Superior temporal gyrus (tissue), 1 donor: ENCODE data around the gene NAT16.
A peak's percentile ranks its signal among the peaks of the same experiment; 100 is the strongest.
"Not testable (repeated sequence)": the region's sequence is repeated elsewhere in the genome, so short reads cannot be mapped to it uniquely, and the experiment has no call there.

Experiments
- DNase-seq: peaks from one replicate; pipeline ENCODE4 v3.0.0-alpha.2; 2016; ENCODE audit errors: extremely low spot score

The NAT16 gene

GRCh38 chr7:101180130-101180755 lies at the start of gene NAT16:
TSS of gene NAT16 (minus strand) at chr7:101180293. CDS start at chr7:101174807, 5,486 bp downstream.
- DNase-seq: no peak

GRCh38 chr7:101226721-101227120 lies 46.6 kb upstream of the NAT16 start:
- DNase-seq: peak; percentile 59

- no peak for DNase-seq
Observed at GRCh38 chr7:101225650-101226049, 45.6 kb upstream of the NAT16 start.

GRCh38 chr7:101223528-101223927 lies 43.4 kb upstream of the NAT16 start:
- no peak for DNase-seq

GRCh38 chr7:101222275-101222830 lies 42.3 kb upstream of the NAT16 start:
- no peak for DNase-seq

GRCh38 chr7:101220295-101220694 lies 40.2 kb upstream of the NAT16 start:
- no peak for DNase-seq

- DNase-seq: no peak
Observed at GRCh38 chr7:101218236-101219125, 38.4 kb upstream of the NAT16 start.

GRCh38 chr7:101217388-101218235 lies 37.5 kb upstream of the NAT16 start, which contains the start of the genes PLOD3 and ZNHIT1:
TSS of gene PLOD3 (minus strand) at chr7:101217581. CDS start at chr7:101217274, 307 bp downstream.
TSS of gene ZNHIT1 (plus strand) at chr7:101218165. CDS start at chr7:101218196, 31 bp downstream.
- DNase-seq: peak; percentile 100

GRCh38 chr7:101216860-101217387 lies 36.8 kb upstream of the NAT16 start:
- peak; percentile 15 for DNase-seq

GRCh38 chr7:101216001-101216859 lies 36.1 kb upstream of the NAT16 start:
- DNase-seq: no peak

- DNase-seq: no peak
Observed at GRCh38 chr7:101212014-101212413, 31.9 kb upstream of the NAT16 start.

- no peak for DNase-seq
Observed at GRCh38 chr7:101211501-101211900, 31.4 kb upstream of the NAT16 start.

- DNase-seq: no peak
Observed at GRCh38 chr7:101210143-101210542, 30.1 kb upstream of the NAT16 start.

- DNase-seq: no peak
Observed at GRCh38 chr7:101208794-101209193, 28.7 kb upstream of the NAT16 start.

- no peak for DNase-seq
Observed at GRCh38 chr7:101207459-101207858, 27.4 kb upstream of the NAT16 start.

GRCh38 chr7:101206665-101207042 lies 26.6 kb upstream of the NAT16 start:
- DNase-seq: no peak

GRCh38 chr7:101205901-101206664 lies 26.0 kb upstream of the NAT16 start:
- no peak for DNase-seq

- DNase-seq: not testable (repeated sequence)
Observed at GRCh38 chr7:101203740-101204738, 23.9 kb upstream of the NAT16 start.

- DNase-seq: no peak
Observed at GRCh38 chr7:101202603-101202918, 22.5 kb upstream of the NAT16 start.
